Measurements from ENCODE around the gene DCUN1D1. TPM values are rescaled to one million over a fixed set of nuclear protein-coding genes. Genes with fewer than 3 reads are reported as not detected.

DCUN1D1 gene
- total and polyA plus RNA-seq, 10 of the 15 experiments (the other 5 are each of a cell fraction or from before 2014, with no cell fraction given): 19.8 to 47.4 (median 30.8) TPM

DNA sequence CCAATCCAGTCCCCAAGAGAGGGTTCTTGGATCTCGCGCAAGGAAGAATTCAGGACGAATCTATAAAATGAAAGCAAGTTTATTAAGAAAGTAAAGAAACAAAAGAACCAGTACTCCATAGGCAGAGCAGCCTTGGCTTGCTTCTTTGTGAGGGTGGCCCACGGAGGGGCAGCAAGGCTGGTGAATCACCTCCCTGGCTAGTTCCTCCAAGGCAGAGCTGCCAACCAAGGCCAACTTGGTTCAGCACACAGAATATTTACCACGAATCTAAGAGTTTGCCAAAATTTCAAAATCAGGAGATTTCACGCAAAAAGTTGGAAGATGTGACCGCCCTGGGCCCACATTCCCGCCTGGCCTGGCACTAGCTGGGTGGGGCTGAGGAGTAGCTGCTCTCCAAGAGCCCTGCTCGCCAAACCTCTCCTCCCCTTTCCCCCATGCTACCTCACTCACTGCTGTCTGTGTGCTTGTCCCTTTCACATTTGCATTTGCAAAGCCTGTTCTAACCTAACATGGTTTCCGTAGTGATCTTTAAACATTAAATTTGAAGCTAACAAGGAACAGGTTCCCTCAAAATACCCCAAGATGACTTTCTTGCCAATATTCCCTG, 26.2 kb upstream of the DCUN1D1 start (continued):
- TF ChIP-seq, protein P1, sequence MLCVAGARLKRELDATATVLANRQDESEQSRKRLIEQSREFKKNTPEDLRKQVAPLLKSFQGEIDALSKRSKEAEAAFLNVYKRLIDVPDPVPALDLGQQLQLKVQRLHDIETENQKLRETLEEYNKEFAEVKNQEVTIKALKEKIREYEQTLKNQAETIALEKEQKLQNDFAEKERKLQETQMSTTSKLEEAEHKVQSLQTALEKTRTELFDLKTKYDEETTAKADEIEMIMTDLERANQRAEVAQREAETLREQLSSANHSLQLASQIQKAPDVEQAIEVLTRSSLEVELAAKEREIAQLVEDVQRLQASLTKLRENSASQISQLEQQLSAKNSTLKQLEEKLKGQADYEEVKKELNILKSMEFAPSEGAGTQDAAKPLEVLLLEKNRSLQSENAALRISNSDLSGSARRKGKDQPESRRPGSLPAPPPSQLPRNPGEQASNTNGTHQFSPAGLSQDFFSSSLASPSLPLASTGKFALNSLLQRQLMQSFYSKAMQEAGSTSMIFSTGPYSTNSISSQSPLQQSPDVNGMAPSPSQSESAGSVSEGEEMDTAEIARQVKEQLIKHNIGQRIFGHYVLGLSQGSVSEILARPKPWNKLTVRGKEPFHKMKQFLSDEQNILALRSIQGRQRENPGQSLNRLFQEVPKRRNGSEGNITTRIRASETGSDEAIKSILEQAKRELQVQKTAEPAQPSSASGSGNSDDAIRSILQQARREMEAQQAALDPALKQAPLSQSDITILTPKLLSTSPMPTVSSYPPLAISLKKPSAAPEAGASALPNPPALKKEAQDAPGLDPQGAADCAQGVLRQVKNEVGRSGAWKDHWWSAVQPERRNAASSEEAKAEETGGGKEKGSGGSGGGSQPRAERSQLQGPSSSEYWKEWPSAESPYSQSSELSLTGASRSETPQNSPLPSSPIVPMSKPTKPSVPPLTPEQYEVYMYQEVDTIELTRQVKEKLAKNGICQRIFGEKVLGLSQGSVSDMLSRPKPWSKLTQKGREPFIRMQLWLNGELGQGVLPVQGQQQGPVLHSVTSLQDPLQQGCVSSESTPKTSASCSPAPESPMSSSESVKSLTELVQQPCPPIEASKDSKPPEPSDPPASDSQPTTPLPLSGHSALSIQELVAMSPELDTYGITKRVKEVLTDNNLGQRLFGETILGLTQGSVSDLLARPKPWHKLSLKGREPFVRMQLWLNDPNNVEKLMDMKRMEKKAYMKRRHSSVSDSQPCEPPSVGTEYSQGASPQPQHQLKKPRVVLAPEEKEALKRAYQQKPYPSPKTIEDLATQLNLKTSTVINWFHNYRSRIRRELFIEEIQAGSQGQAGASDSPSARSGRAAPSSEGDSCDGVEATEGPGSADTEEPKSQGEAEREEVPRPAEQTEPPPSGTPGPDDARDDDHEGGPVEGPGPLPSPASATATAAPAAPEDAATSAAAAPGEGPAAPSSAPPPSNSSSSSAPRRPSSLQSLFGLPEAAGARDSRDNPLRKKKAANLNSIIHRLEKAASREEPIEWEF (IDR thresholded peaks at IDR 0.05; ENCODE audit: insufficient replicate concordance, low read depth, low read length): no peak
- TF ChIP-seq, protein P2, sequence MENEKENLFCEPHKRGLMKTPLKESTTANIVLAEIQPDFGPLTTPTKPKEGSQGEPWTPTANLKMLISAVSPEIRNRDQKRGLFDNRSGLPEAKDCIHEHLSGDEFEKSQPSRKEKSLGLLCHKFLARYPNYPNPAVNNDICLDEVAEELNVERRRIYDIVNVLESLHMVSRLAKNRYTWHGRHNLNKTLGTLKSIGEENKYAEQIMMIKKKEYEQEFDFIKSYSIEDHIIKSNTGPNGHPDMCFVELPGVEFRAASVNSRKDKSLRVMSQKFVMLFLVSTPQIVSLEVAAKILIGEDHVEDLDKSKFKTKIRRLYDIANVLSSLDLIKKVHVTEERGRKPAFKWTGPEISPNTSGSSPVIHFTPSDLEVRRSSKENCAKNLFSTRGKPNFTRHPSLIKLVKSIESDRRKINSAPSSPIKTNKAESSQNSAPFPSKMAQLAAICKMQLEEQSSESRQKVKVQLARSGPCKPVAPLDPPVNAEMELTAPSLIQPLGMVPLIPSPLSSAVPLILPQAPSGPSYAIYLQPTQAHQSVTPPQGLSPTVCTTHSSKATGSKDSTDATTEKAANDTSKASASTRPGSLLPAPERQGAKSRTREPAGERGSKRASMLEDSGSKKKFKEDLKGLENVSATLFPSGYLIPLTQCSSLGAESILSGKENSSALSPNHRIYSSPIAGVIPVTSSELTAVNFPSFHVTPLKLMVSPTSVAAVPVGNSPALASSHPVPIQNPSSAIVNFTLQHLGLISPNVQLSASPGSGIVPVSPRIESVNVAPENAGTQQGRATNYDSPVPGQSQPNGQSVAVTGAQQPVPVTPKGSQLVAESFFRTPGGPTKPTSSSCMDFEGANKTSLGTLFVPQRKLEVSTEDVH (IDR thresholded peaks at IDR 0.05; ENCODE audit: low read depth, partially characterized antibody): no peak
- TF ChIP-seq ESRRA (IDR thresholded peaks at IDR 0.05; ENCODE audit: low read length): no peak

DNA sequence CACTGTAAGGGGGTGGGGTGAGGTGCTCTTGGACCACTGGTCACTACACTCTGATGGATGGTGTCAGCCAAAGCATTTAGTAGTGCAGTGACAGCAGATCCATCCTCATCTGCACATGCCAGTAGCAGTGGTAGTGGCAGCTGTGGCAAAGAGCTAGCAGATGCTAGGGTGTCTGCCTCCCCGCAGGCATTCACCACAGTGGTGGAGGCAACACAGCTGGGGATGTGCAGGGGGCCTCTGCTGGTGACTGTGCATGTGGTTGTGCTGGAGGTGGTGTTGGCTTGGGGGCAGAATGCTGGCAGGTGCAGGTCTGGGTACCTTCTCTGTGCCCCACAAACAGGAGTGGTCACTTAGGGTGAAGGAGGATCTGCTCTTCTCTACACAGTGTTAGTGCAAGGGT, 19.4 kb upstream of the DCUN1D1 start:
- WGBS (ENCODE audit: insufficient coverage, insufficient replicate concordance, low lambda C conversion rate, missing lambda C conversion rate): 33% methylated on average over 1 of the region's 1 CpG
- no peak overlapping the region for H3K9ac ChIP-seq (ENCODE audit: control insufficient read depth, insufficient read depth, low read length)
- FAIRE-seq (no peak), DNase-seq (ENCODE audit: low read depth, low spot score) (no peak), ATAC-seq (no peak)
- in situ Hi-C loops (cut with MboI): no loop called here
- H3K27ac ChIP-seq (ENCODE audit: control insufficient read depth, insufficient read depth): no peak overlapping the region
- H3K79me2 ChIP-seq (ENCODE audit: control insufficient read depth, insufficient read depth, low read length): no peaks in the 10 kb centered on the region
- H3K27me3 ChIP-seq (replicated peaks in 1 of 2; ENCODE audit: control insufficient read depth in 2 of 2, insufficient read depth in 2 of 2, low read length in 1 of 2): no peaks in the 10 kb centered on the region
- H3K4me2 ChIP-seq (ENCODE audit: control insufficient read depth, insufficient read depth): no peak overlapping the region
- no peaks in the 10 kb centered on the region; the same call in 2 of the 3 replicates for H3K9me3 ChIP-seq (replicated peaks; ENCODE audit: control insufficient read depth, insufficient read depth, low read length)
- ChIA-PET POLR2A (no interaction called here), SMC1A (ENCODE audit: uncharacterized antibody, unreplicated experiment) (no interaction called here), RAD21 (ENCODE audit: unreplicated experiment) (no interaction called here), CTCF (no interaction called here)
- H3K4me3 ChIP-seq: no peak overlapping the region
- H3K4me1 ChIP-seq (ENCODE audit: control insufficient read depth, insufficient read depth, low read length): no peaks in the 10 kb centered on the region
- BruUV-seq (replicated peaks): no TSS peak
- no peaks in the 10 kb centered on the region for H4K20me1 ChIP-seq (ENCODE audit: control insufficient read depth, insufficient read depth)
- H3K36me3 ChIP-seq (ENCODE audit: control insufficient read depth in 2 of 2, insufficient read depth in 2 of 2, low read length in 1 of 2): no peaks in the 10 kb centered on the region
- no peak overlapping the region for H2AFZ ChIP-seq (ENCODE audit: control insufficient read depth, low read depth, low read length)
- intact Hi-C loops (cut with micrococcal nuclease; ENCODE audit: unreplicated experiment): no loop called here
- TF ChIP-seq STAT3 (IDR thresholded peaks at IDR 0.05; ENCODE audit: low read depth, low read length) (no peak), SUPT20H (IDR thresholded peaks at IDR 0.05; ENCODE audit: borderline replicate concordance, control insufficient read depth, low read depth, low read length) (no peak), KAT2A (conservative IDR thresholded peaks at IDR 0.05; ENCODE audit: control insufficient read depth, low read depth, low read length) (no peak), PAX5 (IDR thresholded peaks at IDR 0.05; ENCODE audit: borderline replicate concordance, low read depth, low read length) (no peak), SMARCA5 (IDR thresholded peaks at IDR 0.05) (no peak), EGR1 (IDR thresholded peaks at IDR 0.05; ENCODE audit: borderline replicate concordance in 1 of 2, low read depth in 2 of 2, low read length in 2 of 2) (no peak), NBN (IDR thresholded peaks at IDR 0.05) (no peak)
